ENCODE data around the gene SPINT4.

The SPINT4 gene

GRCh38 chr20:45765307-45765875, 43.2 kb downstream of the SPINT4 start:
- no peak for DNase-seq (ENCODE audit: low spot score)

GRCh38 chr20:45765980-45766379, 43.8 kb downstream of the SPINT4 start:
- DNase-seq (ENCODE audit: low spot score): no peak

DNA sequence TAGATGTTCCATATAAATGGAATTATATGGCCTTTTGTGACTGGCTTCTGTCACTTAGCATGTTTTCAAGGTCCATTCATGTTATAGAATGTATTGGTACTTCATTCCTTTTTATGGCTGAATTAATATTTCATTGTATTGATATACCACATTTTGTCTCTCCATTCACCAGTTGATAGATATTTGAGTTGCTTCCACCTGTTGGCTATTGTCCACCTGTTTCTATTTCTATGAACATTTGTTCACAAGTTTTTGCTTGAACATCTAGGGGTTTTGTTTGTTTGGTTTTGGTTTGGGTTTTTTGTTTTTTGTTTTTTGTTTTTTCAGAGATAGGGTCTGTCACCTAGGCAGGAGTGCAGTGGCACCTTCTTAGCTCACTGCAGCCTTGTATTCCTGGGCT, 46.3 kb downstream of the SPINT4 start:
- no peak for DNase-seq (ENCODE audit: low spot score)

DNA sequence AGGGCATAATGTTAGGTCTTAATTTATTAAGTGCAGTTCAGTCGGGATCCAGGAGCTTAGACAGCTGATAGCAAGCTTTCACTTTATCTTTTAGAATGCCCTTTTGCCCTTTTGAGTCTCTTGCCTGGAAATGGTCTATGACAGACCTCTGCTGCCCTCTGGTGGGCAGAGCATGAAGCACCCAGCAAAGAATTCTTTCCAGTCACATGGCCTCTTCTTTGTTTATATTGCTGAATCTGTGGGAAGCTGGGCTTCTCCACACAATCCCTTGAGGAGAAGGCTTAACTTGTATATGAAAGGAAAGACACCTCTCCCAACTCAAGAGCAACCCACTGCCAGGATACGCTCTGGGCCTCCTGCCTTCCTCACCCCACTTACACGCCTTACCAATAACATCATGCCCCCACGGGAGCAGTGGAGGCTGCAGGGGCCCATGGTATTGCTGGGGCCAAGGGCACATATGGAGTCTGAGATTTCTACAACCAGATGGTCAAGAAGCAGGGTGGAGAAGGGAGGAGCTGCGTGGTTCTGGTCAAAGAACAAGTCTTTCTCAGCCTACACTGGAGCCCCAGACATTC, 49.1 kb downstream of the SPINT4 start:
- peak; percentile 88 for DNase-seq (ENCODE audit: low spot score)

DNA sequence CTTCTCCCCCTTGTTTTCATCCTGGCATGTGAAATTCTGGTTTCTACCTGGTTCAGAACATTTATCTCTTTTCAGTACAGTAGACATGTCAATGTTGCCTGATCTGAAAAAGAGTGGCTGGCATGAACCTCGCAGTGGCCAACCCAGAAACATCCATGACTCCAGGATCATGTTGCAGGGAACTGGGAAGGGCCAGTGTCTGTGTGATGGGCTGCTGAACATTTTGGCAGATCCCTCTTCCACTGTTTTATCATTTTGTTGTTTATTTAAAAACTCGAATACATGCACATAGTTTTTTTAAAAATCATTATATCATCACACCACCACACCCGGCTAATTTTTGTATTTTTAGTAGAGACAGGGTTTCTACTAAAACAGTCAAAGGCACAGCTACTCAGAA, 50.5 kb downstream of the SPINT4 start:
- DNase-seq (ENCODE audit: low spot score): no peak

GRCh38 chr20:45774945-45775344, 52.8 kb downstream of the SPINT4 start:
- DNase-seq (ENCODE audit: low spot score): no peak

- no peak for DNase-seq (ENCODE audit: low spot score)
Measured at GRCh38 chr20:45775411-45775810, 53.3 kb downstream of the SPINT4 start.
